ENCODE measurements around the gene TP53RK. TPM values are rescaled to one million over a fixed set of nuclear protein-coding genes. Genes with fewer than 3 reads are reported as not detected.
A peak's percentile ranks its signal among the peaks of the same experiment; 100 is the strongest.

TP53RK gene
- total RNA-seq, 1 experiment from 2014 or later, result 21.5 TPM

GRCh38 chr20:46708172-46708860 is 19.1 kb upstream of the TP53RK start:
- no peaks in the 10 kb centered on the region for H4K20me1 ChIP-seq (ENCODE audit: control insufficient read depth, insufficient read depth, insufficient read length)
- Mint-ChIP-seq H3K4me3 (peak overlapping the region in 1 of 2 experiments; percentile 76; a peak in 2 of 5 replicates), H3K9me3 (peaks cover 13 to 22% of the 10 kb centered on the region in 2 experiments), H3K36me3 (ENCODE audit: insufficient read depth in 1 of 3, low read depth in 3 of 3) (peaks cover 3 to 21% (median 4%) of the 10 kb centered on the region in 3 experiments; a peak in 6 of 7 replicates), H3K27me3 (ENCODE audit: low read depth) (peaks cover 7% of the 10 kb centered on the region), H3K27ac (peak overlapping the region in 1 of 3 experiments; percentile 52; a peak in 1 of 7 replicates), H3K4me1 (peaks cover 37 to 47% of the 10 kb centered on the region in 2 experiments)
- H4K5ac ChIP-seq (ENCODE audit: insufficient read length, low read depth, low read length), result no peak overlapping the region
- H3K14ac ChIP-seq (ENCODE audit: insufficient read depth, low read length), result no peak overlapping the region
- H2AK5ac ChIP-seq (ENCODE audit: insufficient read length, low read length), result no peak overlapping the region
- H2BK12ac ChIP-seq (ENCODE audit: insufficient read length, low read depth, low read length), result no peak overlapping the region
- H3K27me3 ChIP-seq (ENCODE audit: insufficient read depth, low read length), result no peaks in the 10 kb centered on the region
- H3K23ac ChIP-seq (ENCODE audit: insufficient read length, low read depth, low read length), result no peak overlapping the region
- H2AFZ ChIP-seq (ENCODE audit: low read length), result no peak overlapping the region
- DNase-seq, result peak; percentile 78
- no peak overlapping the region for H4K91ac ChIP-seq (ENCODE audit: insufficient read length, low read depth, low read length)
- peaks cover 6% of the 10 kb centered on the region for H3K9me3 ChIP-seq (ENCODE audit: control insufficient read depth, low read depth, low read length)
- TF ChIP-seq CTCF (conservative IDR thresholded peaks at IDR 0.05), result peak; percentile 78
- no peak overlapping the region for H4K8ac ChIP-seq (replicated peaks; ENCODE audit: insufficient read length, low read depth, low read length)
- no CpG with 5 or more reads among the region's 8 CpGs for WGBS (ENCODE audit: extremely low coverage, insufficient read length, low lambda C conversion rate)
- no peaks in the 10 kb centered on the region for H3K79me1 ChIP-seq (ENCODE audit: insufficient read depth, low read depth, low read length, poor library complexity, severe bottlenecking)
- H2BK120ac ChIP-seq (ENCODE audit: low read depth, low read length, poor library complexity, severe bottlenecking), result no peak overlapping the region
- peaks cover 5% of the 10 kb centered on the region for H3K23me2 ChIP-seq (ENCODE audit: insufficient read length, low read depth, low read length, poor library complexity, severe bottlenecking)
- no peak overlapping the region for H3K18ac ChIP-seq (ENCODE audit: insufficient read length, low read depth, low read length)
- H3T11ph ChIP-seq (ENCODE audit: low read length), result no peak overlapping the region
- H3K4me2 ChIP-seq (ENCODE audit: insufficient read depth, insufficient read length, low read length), result no peak overlapping the region
- H3K9ac ChIP-seq (ENCODE audit: extremely low read depth, insufficient read length, low read length), result no peak overlapping the region
- H3K56ac ChIP-seq (ENCODE audit: insufficient read length, low read depth, low read length), result no peak overlapping the region
- no peaks in the 10 kb centered on the region for H3K79me2 ChIP-seq (ENCODE audit: insufficient read depth, low read length)
- H3K27ac ChIP-seq (ENCODE audit: insufficient read length, low read depth, low read length), result no peak overlapping the region
- no peak overlapping the region for H2BK20ac ChIP-seq (ENCODE audit: low read depth, low read length, poor library complexity, severe bottlenecking)
- H3K4ac ChIP-seq (ENCODE audit: low read depth, low read length), result no peak overlapping the region
- H3K4me1 ChIP-seq (ENCODE audit: insufficient read depth, low read length), result no peaks in the 10 kb centered on the region; the same call in 1 of the 2 replicates
- H2BK15ac ChIP-seq (ENCODE audit: low read depth, low read length), result no peak overlapping the region
- H2BK5ac ChIP-seq (ENCODE audit: insufficient read length, low read length), result no peak overlapping the region
